NT2/D1 (cell line): ENCODE measurements around the gene G3BP2.
"Not testable (repeated sequence)": the region's sequence is repeated elsewhere in the genome, so short reads cannot be mapped to it uniquely, and the experiment has no call there.

ENCODE experiments used
- DNase-seq: peaks from one replicate; pipeline ENCODE4 v3.0.0-alpha.2; 2011; ENCODE audit warnings: low read depth, low spot score
- H3K27me3 ChIP-seq: 2 replicates; pipeline ENCODE4 v1.6.0; 2011; ENCODE audit warnings: mild to moderate bottlenecking; ENCODE audit not compliant: insufficient read length, insufficient read depth
- H3K36me3 ChIP-seq: 2 replicates; pipeline ENCODE4 v1.6.1; 2011; ENCODE audit warnings: mild to moderate bottlenecking, low read length, mixed read lengths; ENCODE audit not compliant: insufficient read depth, insufficient read length
- H3K4me1 ChIP-seq: 2 replicates; pipeline ENCODE4 v1.5.1; 2011; ENCODE audit not compliant: insufficient read depth, insufficient read length
- H3K4me3 ChIP-seq: 2 replicates; pipeline ENCODE4 v1.5.1; 2011; ENCODE audit warnings: low read depth; ENCODE audit not compliant: insufficient read length
- H3K9ac ChIP-seq: 2 replicates; pipeline ENCODE4 v1.6.0; 2011; ENCODE audit warnings: low read depth; ENCODE audit not compliant: insufficient read length
- H3K9me3 ChIP-seq: 2 replicates; pipeline ENCODE4 v1.5.1; 2011; ENCODE audit warnings: mild to moderate bottlenecking, low read length; ENCODE audit not compliant: insufficient read depth
- SUZ12 ChIP-seq: IDR thresholded peaks from 2 replicates; pipeline ENCODE4 v1.6.1; 2011; ENCODE audit not compliant: insufficient read length, insufficient read depth; ENCODE audit errors: extremely low read depth
- YY1 ChIP-seq: IDR thresholded peaks from 2 replicates; pipeline ENCODE4 v1.6.1; 2011; ENCODE audit not compliant: insufficient read length, insufficient read depth
- ZNF274 ChIP-seq: IDR thresholded peaks from 2 replicates; pipeline ENCODE4 v1.6.1; 2011; ENCODE audit warnings: mild to moderate bottlenecking, low read depth, low read length

G3BP2 gene

DNA sequence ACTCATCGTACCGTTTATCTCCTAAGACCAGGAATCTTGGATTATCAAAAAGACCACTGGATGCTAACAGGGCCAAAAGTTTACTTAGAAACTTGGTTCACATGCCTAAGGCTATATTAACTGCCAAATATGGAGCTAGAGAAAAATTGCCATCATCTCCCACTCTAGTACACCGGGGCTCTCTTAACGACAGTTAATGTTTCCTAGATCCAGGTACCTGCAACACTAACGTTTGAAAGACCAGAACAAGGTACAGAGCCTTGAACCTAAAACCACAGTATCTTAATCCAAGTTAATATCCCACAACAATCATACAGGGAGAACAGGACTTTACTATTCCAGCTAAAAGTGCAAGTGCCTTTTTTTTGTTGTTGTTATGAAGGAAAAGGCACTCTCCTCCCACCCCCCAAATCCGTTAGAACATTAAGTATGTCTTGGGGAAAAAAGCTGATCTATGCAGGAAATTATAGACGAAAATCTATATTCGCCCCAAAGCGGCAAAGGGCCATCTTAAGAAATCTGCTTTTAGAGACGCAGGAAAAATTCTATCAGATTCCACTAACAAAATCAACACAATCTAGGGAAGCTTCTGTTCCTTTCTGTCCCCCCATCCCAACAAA lies 1.3 kb downstream of the G3BP2 start:
- no peaks in the 10 kb centered on the region for H3K27me3 ChIP-seq
- no peaks in the 10 kb centered on the region for H3K9me3 ChIP-seq
- peaks cover 14% of the 10 kb centered on the region for H3K36me3 ChIP-seq
- no peaks in the 10 kb centered on the region for H3K4me1 ChIP-seq
- peak overlapping the region; percentile 98 for H3K9ac ChIP-seq
- no peak for TF ChIP-seq ZNF274
- TF ChIP-seq SUZ12: no peak
- TF ChIP-seq YY1: no peak
- peak overlapping the region; percentile 81 for H3K4me3 ChIP-seq
- DNase-seq: no peak

DNA sequence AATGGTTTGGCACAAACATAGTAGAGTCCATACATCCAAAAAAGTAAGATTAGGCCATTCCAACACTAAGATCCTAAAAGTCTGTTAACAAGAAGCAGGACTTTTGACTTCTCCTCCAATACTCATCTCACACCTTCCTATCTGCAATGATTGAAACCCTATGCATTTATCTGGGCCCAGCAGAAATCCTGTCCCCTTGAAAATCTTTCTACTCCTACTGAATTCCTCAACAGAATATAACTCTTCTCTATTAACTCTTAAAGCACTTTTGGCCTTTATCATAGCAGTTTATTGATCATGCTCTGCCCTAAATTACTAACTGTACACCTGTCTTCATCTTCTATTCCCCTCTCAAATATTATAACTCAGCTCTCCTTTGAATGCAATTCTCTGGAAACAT lies 4.6 kb downstream of the G3BP2 start:
- Histone ChIP-seq H3K9me3 (no peaks in the 10 kb centered on the region), H3K36me3 (peaks cover 14% of the 10 kb centered on the region), H3K27me3 (no peaks in the 10 kb centered on the region), H3K4me1 (no peaks in the 10 kb centered on the region), H3K9ac (no peak overlapping the region), H3K4me3 (no peak overlapping the region)
- no peak for DNase-seq
- no peak for TF ChIP-seq ZNF274
- no peak for TF ChIP-seq SUZ12
- TF ChIP-seq YY1: no peak

DNA sequence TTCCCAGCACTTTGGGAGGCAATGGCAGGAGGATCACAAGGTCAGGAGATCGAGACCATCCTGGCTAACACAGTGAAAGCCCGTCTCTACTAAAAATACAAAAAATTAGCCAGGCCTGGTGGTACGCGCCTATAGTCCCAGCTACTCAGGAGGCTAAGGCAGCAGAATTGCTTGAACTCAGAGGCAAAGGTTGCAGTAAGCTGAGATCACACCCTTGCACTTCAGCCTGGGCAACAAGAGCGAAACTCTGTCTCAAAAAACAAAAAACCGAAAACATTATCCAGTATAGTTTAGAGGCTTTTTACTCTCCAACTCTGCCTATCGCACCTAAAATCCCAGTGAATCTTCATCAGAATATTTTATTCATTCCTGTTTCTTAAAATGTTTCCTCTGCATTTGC lies 5.6 kb downstream of the G3BP2 start:
- not testable (repeated sequence) for H3K9me3 ChIP-seq, H3K9ac ChIP-seq, H3K27me3 ChIP-seq, DNase-seq, H3K4me3 ChIP-seq, H3K4me1 ChIP-seq
- peaks cover 14% of the 10 kb centered on the region for H3K36me3 ChIP-seq

DNA sequence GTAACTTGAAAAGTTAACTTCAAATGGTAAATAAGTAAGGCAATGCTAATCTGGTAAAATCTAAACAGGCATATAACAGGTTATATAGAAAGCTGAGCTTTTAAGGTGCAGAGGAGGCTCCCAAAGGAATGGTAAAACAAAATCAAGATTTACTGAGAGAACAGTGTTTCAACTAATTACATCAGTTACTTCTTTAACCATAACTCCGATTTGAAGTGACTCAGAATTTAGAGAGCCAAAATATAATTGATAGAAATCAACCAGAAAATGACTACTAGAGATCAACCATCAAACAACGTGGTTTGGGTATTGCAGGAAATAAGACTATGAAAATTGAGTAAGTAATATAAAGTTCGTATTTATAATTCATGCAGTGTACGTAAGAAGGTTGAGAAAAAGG lies 6.9 kb downstream of the G3BP2 start:
- no peaks in the 10 kb centered on the region for H3K4me1 ChIP-seq
- H3K4me3 ChIP-seq: no peak overlapping the region
- H3K9me3 ChIP-seq: no peaks in the 10 kb centered on the region
- TF ChIP-seq ZNF274: no peak
- no peak for TF ChIP-seq YY1
- TF ChIP-seq SUZ12: no peak
- DNase-seq: no peak
- no peak overlapping the region for H3K9ac ChIP-seq
- peaks cover 19% of the 10 kb centered on the region for H3K36me3 ChIP-seq
- H3K27me3 ChIP-seq: no peaks in the 10 kb centered on the region

DNA sequence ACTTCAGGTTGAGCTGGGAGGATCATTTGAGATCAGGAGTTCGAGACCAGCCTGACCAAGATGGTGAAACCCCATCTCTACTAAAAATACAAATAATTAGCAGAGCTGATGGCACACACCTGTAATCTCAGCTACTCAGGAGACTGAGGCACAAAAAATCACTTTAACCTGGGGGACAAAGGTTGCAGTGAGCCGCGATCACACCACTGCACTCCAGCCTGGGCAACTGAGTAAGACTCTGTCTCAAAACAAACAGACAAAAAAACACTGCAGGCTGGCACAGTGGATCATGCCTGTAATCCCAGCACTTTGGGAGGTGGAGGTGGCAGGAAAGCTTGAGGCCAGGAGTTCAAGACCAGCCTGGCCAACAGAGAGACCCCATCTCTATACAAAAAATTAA lies 8.6 kb downstream of the G3BP2 start:
- H3K4me1 ChIP-seq, DNase-seq, H3K4me3 ChIP-seq, H3K9ac ChIP-seq, H3K27me3 ChIP-seq, H3K9me3 ChIP-seq: not testable (repeated sequence)
- peaks cover 25% of the 10 kb centered on the region for H3K36me3 ChIP-seq

DNA sequence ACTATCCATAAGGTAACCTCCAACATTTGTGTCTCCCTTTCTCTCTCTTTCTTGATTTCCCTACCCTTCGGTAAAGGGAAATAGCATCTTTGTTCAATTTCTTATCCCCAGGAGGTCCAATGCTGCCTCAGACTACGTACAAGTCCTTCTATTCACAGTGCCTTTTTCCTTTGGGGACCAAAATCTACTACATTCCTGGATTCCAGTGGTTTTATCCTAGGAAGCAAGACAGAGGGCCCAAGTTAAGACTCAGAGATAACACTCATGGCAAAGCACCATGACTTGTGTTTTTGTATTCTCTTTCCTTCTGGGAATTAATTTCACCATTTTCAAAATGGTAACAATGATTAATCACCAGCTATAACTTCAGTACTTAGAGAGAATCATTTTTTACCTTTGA lies 10.6 kb downstream of the G3BP2 start:
- no peak for DNase-seq
- Histone ChIP-seq H3K9ac (no peak overlapping the region), H3K27me3 (no peaks in the 10 kb centered on the region), H3K36me3 (peaks cover 38% of the 10 kb centered on the region), H3K9me3 (no peaks in the 10 kb centered on the region), H3K4me1 (no peaks in the 10 kb centered on the region), H3K4me3 (no peak overlapping the region)
- TF ChIP-seq YY1 (no peak), SUZ12 (no peak), ZNF274 (no peak)

DNA sequence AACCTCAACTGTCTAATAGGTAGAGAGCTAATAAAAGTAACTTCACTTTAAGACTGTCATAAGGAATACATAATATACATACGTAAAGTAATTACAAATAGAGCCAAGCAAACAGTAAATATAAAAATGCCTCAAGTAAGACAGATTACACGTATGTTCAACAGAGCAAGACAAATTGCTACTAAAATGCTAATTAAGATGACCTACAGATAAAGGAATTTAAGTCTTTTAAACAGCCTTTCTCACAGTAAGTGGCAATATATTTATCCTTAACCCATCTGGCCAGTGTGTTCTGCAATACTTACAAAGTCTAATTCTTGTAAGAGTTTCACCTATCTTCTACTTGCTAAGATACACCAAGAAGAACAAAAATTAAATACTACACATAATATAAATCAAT lies 12.7 kb downstream of the G3BP2 start:
- Histone ChIP-seq H3K9ac (no peak overlapping the region), H3K4me3 (no peak overlapping the region)

DNA sequence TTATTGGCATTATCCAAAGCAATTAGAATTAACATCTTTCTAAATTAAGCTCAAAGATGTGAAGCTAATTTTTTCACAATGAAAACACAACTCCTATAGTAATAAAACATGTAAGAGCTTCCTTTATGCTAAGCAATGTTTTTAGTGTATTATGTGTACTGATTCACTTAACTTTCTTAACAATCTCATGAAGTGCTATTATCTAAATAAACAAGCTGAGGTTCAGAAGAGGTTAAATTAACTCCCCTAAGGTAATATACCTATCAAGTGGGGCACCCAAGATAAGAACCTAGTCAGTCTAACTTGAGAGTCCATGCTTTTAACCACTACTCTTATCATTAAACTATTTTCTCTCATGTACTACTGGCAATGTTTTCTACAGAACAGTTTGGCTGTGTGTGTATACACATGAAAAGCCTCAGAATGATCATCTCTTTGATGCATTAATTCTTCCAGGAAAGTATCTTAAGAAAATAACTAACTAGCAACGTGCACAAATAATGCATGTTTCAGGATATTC lies 13.6 kb downstream of the G3BP2 start:
- DNase-seq: no peak
- Histone ChIP-seq H3K9ac (no peak overlapping the region), H3K27me3 (no peaks in the 10 kb centered on the region), H3K9me3 (no peaks in the 10 kb centered on the region), H3K4me1 (no peaks in the 10 kb centered on the region), H3K4me3 (no peak overlapping the region), H3K36me3 (peaks cover 68% of the 10 kb centered on the region)
- TF ChIP-seq ZNF274 (no peak), YY1 (no peak), SUZ12 (no peak)

More for the DNA sequence above, 12.7 kb downstream of the G3BP2 start:
- Histone ChIP-seq H3K36me3 (peaks cover 59% of the 10 kb centered on the region), H3K9me3 (no peaks in the 10 kb centered on the region), H3K4me1 (no peaks in the 10 kb centered on the region), H3K27me3 (no peaks in the 10 kb centered on the region)
- no peak for TF ChIP-seq ZNF274
- TF ChIP-seq SUZ12: no peak
- TF ChIP-seq YY1: no peak
- no peak for DNase-seq
